Effector memory CD4-positive, alpha-beta T cell (primary cell): ENCODE data around the gene SPRED1.
"Not testable (repeated sequence)": the region's sequence is repeated elsewhere in the genome, so short reads cannot be mapped to it uniquely, and the experiment has no call there.

Experiments
- DNase-seq, 3 donors: peaks; one replicate each; pipeline ENCODE4 v3.0.0-alpha.2; 2020
- H3K27ac ChIP-seq: 2 replicates; pipeline ENCODE4 v1.7.0; 2013; ENCODE audit warnings: mild to moderate bottlenecking, low read length, moderate library complexity; ENCODE audit not compliant: insufficient read depth, poor library complexity, severe bottlenecking
- H3K27me3 ChIP-seq: replicated peaks from 2 replicates; pipeline ENCODE4 v1.7.0; 2013; ENCODE audit warnings: mild to moderate bottlenecking, low read length; ENCODE audit not compliant: insufficient read depth, control insufficient read depth, poor library complexity, severe bottlenecking
- H3K36me3 ChIP-seq: 2 replicates; pipeline ENCODE4 v1.7.0; 2013; ENCODE audit warnings: mild to moderate bottlenecking, low read length, moderate library complexity; ENCODE audit not compliant: control insufficient read depth, insufficient read depth
- H3K4me1 ChIP-seq: 2 replicates; pipeline ENCODE4 v1.7.0; 2013; ENCODE audit warnings: low read length, mild to moderate bottlenecking; ENCODE audit not compliant: control insufficient read depth, insufficient read depth, poor library complexity, severe bottlenecking
- H3K4me3 ChIP-seq: 2 replicates; pipeline ENCODE4 v1.7.0; 2013; ENCODE audit warnings: low read length, low read depth, mild to moderate bottlenecking; ENCODE audit not compliant: insufficient read depth, poor library complexity, severe bottlenecking
- H3K9me3 ChIP-seq: 2 replicates; pipeline ENCODE4 v1.7.0; 2013; ENCODE audit warnings: mild to moderate bottlenecking, low read length, moderate library complexity; ENCODE audit not compliant: control insufficient read depth

Gene SPRED1

GRCh38 chr15:38257676-38258075, 5.0 kb downstream of the SPRED1 start:
- Histone ChIP-seq H3K4me3 (no peak overlapping the region), H3K4me1 (peaks cover 5% of the 10 kb centered on the region), H3K27me3 (no peaks in the 10 kb centered on the region), H3K9me3 (no peaks in the 10 kb centered on the region), H3K36me3 (no peaks in the 10 kb centered on the region), H3K27ac (no peak overlapping the region)
- DNase-seq: no peak

DNA sequence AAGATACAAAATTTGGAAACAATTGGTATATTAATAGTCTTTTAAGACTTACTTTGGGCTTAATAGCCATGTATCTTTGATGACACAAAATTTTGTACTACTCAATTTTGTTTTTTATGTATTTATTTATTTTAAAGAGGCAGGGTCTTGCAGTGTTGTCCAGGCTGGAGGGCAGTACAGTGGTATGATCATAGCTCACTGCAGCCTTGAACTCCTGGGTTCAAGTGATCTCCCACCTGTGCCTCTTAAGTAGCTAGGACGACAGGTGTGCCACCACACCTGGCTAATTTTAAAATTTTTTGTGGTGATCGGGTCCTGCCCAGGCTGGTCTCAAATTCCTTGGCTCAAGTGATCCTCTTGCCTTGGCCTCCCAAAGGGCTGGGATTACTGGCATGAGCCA, 6.5 kb downstream of the SPRED1 start:
- Histone ChIP-seq H3K27ac (no peak overlapping the region), H3K27me3 (no peaks in the 10 kb centered on the region), H3K9me3 (no peaks in the 10 kb centered on the region), H3K4me3 (no peak overlapping the region), H3K4me1 (peaks cover 3% of the 10 kb centered on the region), H3K36me3 (no peaks in the 10 kb centered on the region)
- no peak for DNase-seq

DNA sequence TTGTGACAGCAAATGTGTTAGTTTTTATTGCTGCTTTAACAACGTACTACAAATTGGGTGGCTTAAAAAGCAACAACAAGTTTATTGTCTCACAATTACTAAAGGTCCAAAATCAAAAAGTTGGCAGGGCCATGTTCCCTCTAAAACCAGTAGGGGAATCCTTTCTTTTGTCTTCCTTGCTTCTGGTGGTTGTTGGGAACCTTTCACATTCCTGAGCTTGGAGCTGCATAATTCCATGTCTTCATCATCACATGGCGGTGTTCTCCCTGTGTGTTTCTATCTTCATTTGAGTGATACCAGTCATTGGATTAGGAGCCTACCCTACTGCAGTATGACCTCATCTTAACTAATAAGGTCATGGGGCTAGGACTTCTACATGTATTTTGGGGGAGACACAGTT, 7.4 kb downstream of the SPRED1 start:
- no peak for DNase-seq
- H3K27me3 ChIP-seq: no peaks in the 10 kb centered on the region
- no peak overlapping the region for H3K27ac ChIP-seq
- no peaks in the 10 kb centered on the region for H3K4me1 ChIP-seq
- H3K4me3 ChIP-seq: no peak overlapping the region
- no peaks in the 10 kb centered on the region for H3K9me3 ChIP-seq
- H3K36me3 ChIP-seq: no peaks in the 10 kb centered on the region

GRCh38 chr15:38263251-38263650, 10.6 kb downstream of the SPRED1 start:
- no peaks in the 10 kb centered on the region for H3K36me3 ChIP-seq
- no peak for DNase-seq
- no peak overlapping the region for H3K27ac ChIP-seq
- no peaks in the 10 kb centered on the region for H3K4me1 ChIP-seq
- H3K9me3 ChIP-seq: no peaks in the 10 kb centered on the region
- H3K27me3 ChIP-seq: no peaks in the 10 kb centered on the region
- H3K4me3 ChIP-seq: no peak overlapping the region

DNA sequence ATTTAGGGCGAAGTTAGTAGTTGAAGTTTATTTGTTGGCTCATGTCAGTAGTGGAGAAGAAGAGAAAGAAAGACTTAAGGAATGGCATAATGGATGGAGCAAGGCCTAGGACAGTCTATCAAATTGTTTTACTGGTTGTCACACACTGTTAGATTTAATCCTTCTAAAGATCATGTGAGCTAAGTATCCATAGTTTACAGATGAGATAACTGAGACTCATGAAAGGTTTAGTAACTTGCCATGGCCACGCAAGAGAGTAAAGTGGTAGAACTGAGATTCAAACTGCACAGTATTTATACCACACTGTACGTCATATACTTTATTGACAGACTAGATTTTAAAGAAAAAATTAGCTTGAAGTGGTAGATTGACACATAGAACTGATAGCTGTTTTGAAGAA, 11.4 kb downstream of the SPRED1 start:
- Histone ChIP-seq H3K4me3 (no peak overlapping the region), H3K4me1 (no peaks in the 10 kb centered on the region), H3K9me3 (no peaks in the 10 kb centered on the region), H3K27me3 (no peaks in the 10 kb centered on the region), H3K27ac (no peak overlapping the region), H3K36me3 (no peaks in the 10 kb centered on the region)
- DNase-seq: no peak

DNA sequence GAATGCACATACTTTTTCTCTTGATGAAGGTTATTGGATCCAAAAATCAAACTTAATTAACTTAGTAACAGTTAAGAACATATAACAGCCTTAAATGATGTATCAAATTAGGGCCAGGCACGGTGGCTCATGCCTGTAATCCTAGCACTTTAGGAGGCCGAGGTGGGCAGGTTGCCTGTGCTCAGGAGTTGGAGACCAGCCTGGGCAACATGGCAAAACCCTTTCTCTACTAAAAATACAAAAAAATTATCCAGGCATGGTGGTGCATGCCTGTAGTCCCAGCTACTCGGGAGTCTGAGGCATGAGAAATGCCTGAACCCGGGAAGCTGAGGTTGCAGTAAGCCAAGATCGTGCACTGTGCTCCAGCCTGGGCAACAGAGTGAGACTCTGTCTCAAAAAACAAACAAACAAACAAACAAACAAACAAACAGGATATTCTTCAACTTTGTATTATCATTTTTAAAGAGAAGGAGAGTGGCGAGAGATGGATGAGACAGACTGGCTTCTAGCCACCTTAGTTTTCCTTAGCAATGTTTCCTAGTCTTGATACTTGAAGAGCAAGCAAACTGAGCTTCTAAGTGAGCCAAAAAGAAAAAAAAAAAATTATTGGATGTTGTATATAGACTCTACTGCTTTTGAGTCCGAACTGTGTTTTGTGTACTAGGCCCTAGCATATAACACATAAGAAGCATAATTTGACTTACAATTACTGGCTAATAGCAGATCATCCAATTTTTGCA, 13.8 kb downstream of the SPRED1 start:
- DNase-seq: no peak
- H3K4me3 ChIP-seq: no peak overlapping the region

GRCh38 chr15:38267421-38268022, 14.9 kb downstream of the SPRED1 start:
- Histone ChIP-seq H3K27ac (no peak overlapping the region), H3K4me3 (no peak overlapping the region), H3K9me3 (no peaks in the 10 kb centered on the region)

More for the DNA sequence above, 13.8 kb downstream of the SPRED1 start:
- Histone ChIP-seq H3K27me3 (no peaks in the 10 kb centered on the region), H3K9me3 (no peaks in the 10 kb centered on the region), H3K4me1 (no peaks in the 10 kb centered on the region), H3K36me3 (no peaks in the 10 kb centered on the region), H3K27ac (no peak overlapping the region)

DNA sequence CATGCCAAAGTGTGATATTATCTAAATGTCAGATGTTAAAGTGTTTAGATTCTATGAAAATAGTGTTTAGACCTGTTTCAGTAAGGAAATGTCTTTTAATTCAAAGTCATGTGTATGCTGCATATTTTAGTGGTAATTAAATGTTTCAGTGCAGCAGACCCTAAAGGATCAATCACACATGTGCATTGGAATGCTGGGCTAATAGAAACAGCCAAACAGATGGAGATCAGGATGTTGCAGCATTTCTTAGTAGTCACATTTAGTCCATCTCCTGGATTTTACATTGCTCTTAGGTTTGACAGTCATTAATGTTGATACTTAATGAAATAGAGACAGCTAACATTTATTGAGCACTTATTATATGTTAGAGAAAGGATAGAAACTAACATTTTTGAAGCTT, 18.5 kb downstream of the SPRED1 start:
- H3K27me3 ChIP-seq: no peaks in the 10 kb centered on the region
- no peaks in the 10 kb centered on the region for H3K4me1 ChIP-seq
- H3K4me3 ChIP-seq: no peak overlapping the region
- no peaks in the 10 kb centered on the region for H3K36me3 ChIP-seq
- no peaks in the 10 kb centered on the region for H3K9me3 ChIP-seq
- no peak overlapping the region for H3K27ac ChIP-seq
- no peak for DNase-seq

More at GRCh38 chr15:38267421-38268022, 14.9 kb downstream of the SPRED1 start:
- no peaks in the 10 kb centered on the region for H3K4me1 ChIP-seq
- DNase-seq: no peak
- no peaks in the 10 kb centered on the region for H3K36me3 ChIP-seq
- H3K27me3 ChIP-seq: no peaks in the 10 kb centered on the region

- Histone ChIP-seq H3K9me3 (no peaks in the 10 kb centered on the region), H3K27ac (no peak overlapping the region), H3K27me3 (no peaks in the 10 kb centered on the region), H3K4me1 (no peaks in the 10 kb centered on the region), H3K36me3 (no peaks in the 10 kb centered on the region), H3K4me3 (no peak overlapping the region)
- DNase-seq: no peak
Observed at GRCh38 chr15:38271895-38272294, 19.3 kb downstream of the SPRED1 start.

GRCh38 chr15:38272431-38272830, 19.8 kb downstream of the SPRED1 start:
- not testable (repeated sequence) for H3K27me3 ChIP-seq, H3K9me3 ChIP-seq, H3K27ac ChIP-seq, H3K4me3 ChIP-seq, H3K4me1 ChIP-seq, DNase-seq, H3K36me3 ChIP-seq
